GM21717 (cell line): ENCODE data around the gene SLC26A8.
A peak's percentile ranks its signal among the peaks of the same experiment; 100 is the strongest.
"Not testable (repeated sequence)": the region's sequence is repeated elsewhere in the genome, so short reads cannot be mapped to it uniquely, and the experiment has no call there.

Source experiments
- ATAC-seq: cut with Tn5 transposase; IDR thresholded peaks from one replicate; pipeline ENCODE4 v1.9.1; 2021; ENCODE audit warnings: mild to moderate bottlenecking, moderate library complexity; ENCODE audit not compliant: unreplicated experiment

The SLC26A8 gene

GRCh38 chr6:35919085-35919826 lies 105.2 kb downstream of the SLC26A8 start:
- peak; percentile 22 for ATAC-seq

GRCh38 chr6:35916893-35917292 lies 107.5 kb downstream of the SLC26A8 start:
- ATAC-seq = not testable (repeated sequence)

- no peak for ATAC-seq
These were observed 108.4 kb downstream of the SLC26A8 start for GRCh38 chr6:35916056-35916455.

GRCh38 chr6:35914536-35914935 lies 109.9 kb downstream of the SLC26A8 start:
- no peak for ATAC-seq

GRCh38 chr6:35911871-35912653 lies 112.4 kb downstream of the SLC26A8 start:
- ATAC-seq = no peak

GRCh38 chr6:35909571-35909970 lies 114.9 kb downstream of the SLC26A8 start:
- not testable (repeated sequence) for ATAC-seq

GRCh38 chr6:35908753-35909401 lies 115.6 kb downstream of the SLC26A8 start:
- ATAC-seq = not testable (repeated sequence)

GRCh38 chr6:35907750-35908149 lies 116.7 kb downstream of the SLC26A8 start:
- ATAC-seq = no peak

GRCh38 chr6:35906499-35906846 lies 118.0 kb downstream of the SLC26A8 start:
- no peak for ATAC-seq

- no peak for ATAC-seq
These were observed 118.5 kb downstream of the SLC26A8 start for GRCh38 chr6:35905841-35906498.

GRCh38 chr6:35905141-35905785 lies 119.2 kb downstream of the SLC26A8 start:
- no peak for ATAC-seq

GRCh38 chr6:35903679-35904078 lies 120.8 kb downstream of the SLC26A8 start:
- ATAC-seq = no peak

- no peak for ATAC-seq
These were observed 124.0 kb downstream of the SLC26A8 start for GRCh38 chr6:35900448-35900847.

GRCh38 chr6:35898003-35898402 lies 126.4 kb downstream of the SLC26A8 start:
- ATAC-seq = no peak

GRCh38 chr6:35897486-35897885 lies 127.0 kb downstream of the SLC26A8 start:
- no peak for ATAC-seq

- no peak for ATAC-seq
These were observed 127.4 kb downstream of the SLC26A8 start for GRCh38 chr6:35897036-35897435.

- no peak for ATAC-seq
These were observed 128.2 kb downstream of the SLC26A8 start for GRCh38 chr6:35896228-35896627.

- ATAC-seq = no peak
These were observed 128.9 kb downstream of the SLC26A8 start for GRCh38 chr6:35895560-35895959.

GRCh38 chr6:35894776-35895175 lies 129.7 kb downstream of the SLC26A8 start:
- ATAC-seq = no peak
